A549 (cell line): ENCODE data around the gene SLC9A9. TPM values are rescaled to one million over a fixed set of nuclear protein-coding genes. Genes with fewer than 3 reads are reported as not detected.

ENCODE experiments used
- ATAC-seq, 2 experiments: fragments of 200-7000 bp in 1 of 2; fragments of >200 bp in 1 of 2; cut with Nextera tagmentation in 1 of 2; cut with Tn5 transposase in 1 of 2; 3 replicates each; pipeline versions ENCODE4 v1.8.0 to v1.9.1; 2018 to 2020; ENCODE audit warnings: mild to moderate bottlenecking in 1 of 2, moderate library complexity in 1 of 2
- CTCF ChIA-PET: fragments of 300-600 bp; sonication (Branson Sonifier 250); formaldehyde crosslinking; extraction: SDS; loops from one replicate; lab custom pipeline; 2021; ENCODE audit warnings: antibody characterized with exemption, inconsistent platforms; lab: Yijun Ruan, JAX
- POLR2A ChIA-PET: fragments of 350-600 bp; formaldehyde crosslinking; extraction: SDS; loops from one replicate; lab custom pipeline; 2021; ENCODE audit warnings: antibody characterized with exemption, inconsistent platforms; lab: Yijun Ruan, JAX
- DNase-seq, 2 experiments: peaks; one replicate each; pipeline versions ENCODE4 v3.0.0 to v3.0.0-alpha.2; 2011 to 2016; ENCODE audit warnings: low read depth in 1 of 2, low spot score in 1 of 2
- FAIRE-seq: peaks from 2 replicates; lab custom pipeline; 2011; peaks lifted over from hg19 to GRCh38; lab: Jason Lieb, UNC
- H3K27ac ChIP-seq, 2 experiments: fragments of >200 bp; sonication (Bioruptor Twin); formaldehyde crosslinking; 3 replicates each; pipeline ENCODE4 v1.5.1; 2016 to 2017
- H3K4me1 ChIP-seq: fragments of >200 bp; sonication (Bioruptor Twin); formaldehyde crosslinking; 3 replicates; pipeline ENCODE4 v1.6.1; 2016
- H3K4me2 ChIP-seq: fragments of >200 bp; sonication (Bioruptor Twin); formaldehyde crosslinking; 3 replicates; pipeline ENCODE4 v1.6.1; 2016
- H3K4me3 ChIP-seq: fragments of >200 bp; sonication (Bioruptor Twin); formaldehyde crosslinking; 3 replicates; pipeline ENCODE4 v1.5.1; 2016
- H3K9me3 ChIP-seq: fragments of >200 bp; sonication (Bioruptor Twin); formaldehyde crosslinking; 3 replicates; pipeline ENCODE4 v1.6.1; 2016
- BHLHE40 ChIP-seq: IDR thresholded peaks from 2 replicates; pipeline ENCODE4 v1.6.1; 2012; ENCODE audit warnings: low read depth, low read length, inconsistent platforms
- CBX8 ChIP-seq: fragments of 200-600 bp; sonication (generic); IDR thresholded peaks from 2 replicates; pipeline ENCODE4 v1.6.1; 2016
- CEBPB ChIP-seq, 2 experiments: fragments of >200 bp in 1 of 2; sonication (Bioruptor Twin) in 1 of 2; formaldehyde crosslinking in 1 of 2; IDR thresholded peaks; 2 replicates each; pipeline ENCODE4 v1.6.1; 2012 to 2016
- CHD4 ChIP-seq: fragments of 200-600 bp; sonication (generic); IDR thresholded peaks from 2 replicates; pipeline ENCODE4 v1.6.1; 2016; ENCODE audit warnings: antibody characterized with exemption, mild to moderate bottlenecking, borderline replicate concordance
- EHF ChIP-seq: fragments of 250-450 bp; sonication (Bioruptor Pico); IDR thresholded peaks from 2 replicates; pipeline ENCODE4 v1.5.0; 2020; ENCODE audit warnings: mild to moderate bottlenecking
- ESRRA ChIP-seq: fragments of 150-350 bp; IDR thresholded peaks from 2 replicates; pipeline ENCODE4 v1.6.1; 2014; ENCODE audit warnings: mild to moderate bottlenecking, low read length, borderline replicate concordance
- FOXS1 ChIP-seq: fragments of 250-450 bp; sonication (Bioruptor Pico); IDR thresholded peaks from 2 replicates; pipeline ENCODE4 v1.5.0; 2020; ENCODE audit warnings: mild to moderate bottlenecking, moderate library complexity
- GATA3 ChIP-seq: IDR thresholded peaks from 2 replicates; pipeline ENCODE4 v1.6.1; 2012; ENCODE audit warnings: borderline replicate concordance
- HOXB13 ChIP-seq: fragments of 250-450 bp; sonication (Bioruptor Pico); IDR thresholded peaks from 2 replicates; pipeline ENCODE4 v1.5.0; 2020; ENCODE audit warnings: low read depth, mild to moderate bottlenecking, moderate library complexity
- HOXB5 ChIP-seq: fragments of 250-450 bp; sonication (Bioruptor Pico); IDR thresholded peaks from 2 replicates; pipeline ENCODE4 v1.5.0; 2020; ENCODE audit warnings: mild to moderate bottlenecking, moderate library complexity
- MAZ ChIP-seq: fragments of 150-350 bp; IDR thresholded peaks from 2 replicates; pipeline ENCODE4 v1.6.1; 2014; ENCODE audit warnings: antibody characterized with exemption, low read depth, low read length, borderline replicate concordance
- MYC ChIP-seq: IDR thresholded peaks from 2 replicates; pipeline ENCODE4 v1.6.1; 2012; ENCODE audit warnings: mild to moderate bottlenecking, inconsistent platforms, low read length, improper control_type of control experiment, borderline replicate concordance
- NPAS2 ChIP-seq: fragments of 250-450 bp; sonication (Bioruptor Pico); IDR thresholded peaks from 2 replicates; pipeline ENCODE4 v1.8.0; 2022; ENCODE audit warnings: mild to moderate bottlenecking, moderate library complexity, borderline replicate concordance
- NR3C1 ChIP-seq: fragments of >200 bp; sonication (Bioruptor Twin); formaldehyde crosslinking; IDR thresholded peaks from 3 replicates; pipeline ENCODE4 v1.6.1; 2017
- PHF8 ChIP-seq: fragments of 200-600 bp; sonication (generic); IDR thresholded peaks from 2 replicates; pipeline ENCODE4 v1.6.1; 2016; ENCODE audit warnings: low read depth, mild to moderate bottlenecking, antibody characterized with exemption, moderate library complexity, borderline replicate concordance
- POLR2A ChIP-seq: IDR thresholded peaks from 2 replicates; pipeline ENCODE4 v1.6.1; 2012; ENCODE audit warnings: mild to moderate bottlenecking, low read length
- RCOR1 ChIP-seq: fragments of 150-350 bp; IDR thresholded peaks from 2 replicates; pipeline ENCODE4 v1.6.1; 2014; ENCODE audit warnings: antibody characterized with exemption, low read length, low read depth
- RNF2 ChIP-seq: fragments of 200-600 bp; sonication (generic); IDR thresholded peaks from 2 replicates; pipeline ENCODE4 v1.6.1; 2016; ENCODE audit warnings: low read depth, mild to moderate bottlenecking, antibody characterized with exemption, moderate library complexity, borderline replicate concordance
- TFCP2L1 ChIP-seq: fragments of 250-450 bp; sonication (Bioruptor Pico); IDR thresholded peaks from 2 replicates; pipeline ENCODE4 v1.5.0; 2021; ENCODE audit warnings: mild to moderate bottlenecking
- ZC3H11A ChIP-seq: fragments of 450-650 bp; IDR thresholded peaks from 2 replicates; pipeline ENCODE4 v1.6.1; 2014; ENCODE audit warnings: antibody characterized with exemption, mild to moderate bottlenecking
- ZNF302 ChIP-seq: fragments of 250-450 bp; sonication (Bioruptor Pico); IDR thresholded peaks from 2 replicates; pipeline ENCODE4 v1.9.0; 2021; ENCODE audit warnings: inconsistent platforms, mild to moderate bottlenecking, moderate library complexity
- ZSCAN20 ChIP-seq: fragments of 250-450 bp; sonication (Bioruptor Pico); IDR thresholded peaks from 2 replicates; pipeline ENCODE4 v1.8.0; 2022; ENCODE audit warnings: mild to moderate bottlenecking, moderate library complexity
- WGBS: methylation state at CpG from one replicate; pipeline ENCODE4 v1.1.6; 2017; ENCODE audit errors: missing lambda C conversion rate; 5-methylcytosine and 5-hydroxymethylcytosine counted together
- polyA plus RNA-seq, 4 experiments: library from polyadenylated mRNA; depleted of rRNA in 3 of 4; stranded (reverse); fragments of >200 nt; fragmentation: RNase III in 1 of 4; extraction: RNeasy Plus Mini Kit Qiagen cat#74134 plus additional on column Dnase treatment in 1 of 4; gene quantifications; 2 replicates in 3 of 4; 3 replicates in 1 of 4; pipeline ENCODE4 v1.2.3, GENCODE V29; 2011 to 2017
- TF ChIP-seq, protein P1 (sequence below): fragments of >200 bp; sonication (Bioruptor Twin); formaldehyde crosslinking; IDR thresholded peaks from 2 replicates; pipeline ENCODE4 v1.6.1; 2016
- TF ChIP-seq, protein P2 (sequence below): fragments of 250-450 bp; sonication (Bioruptor Pico); IDR thresholded peaks from 2 replicates; pipeline ENCODE4 v1.5.0; 2021; ENCODE audit warnings: mild to moderate bottlenecking, moderate library complexity, borderline replicate concordance
- TF ChIP-seq, protein P3 (sequence below): IDR thresholded peaks from 2 replicates; pipeline ENCODE4 v1.6.1; 2012; ENCODE audit warnings: low read depth, borderline replicate concordance
- TF ChIP-seq, protein P4 (sequence below): fragments of 200-600 bp; sonication (generic); IDR thresholded peaks from 2 replicates; pipeline ENCODE4 v1.6.1; 2016; ENCODE audit warnings: antibody characterized with exemption, mild to moderate bottlenecking, moderate library complexity

The SLC9A9 gene
- polyA plus RNA-seq, 2 of the 4 experiments (the other 2 are of a cell fraction): 0.10 to 0.32 TPM

DNA sequence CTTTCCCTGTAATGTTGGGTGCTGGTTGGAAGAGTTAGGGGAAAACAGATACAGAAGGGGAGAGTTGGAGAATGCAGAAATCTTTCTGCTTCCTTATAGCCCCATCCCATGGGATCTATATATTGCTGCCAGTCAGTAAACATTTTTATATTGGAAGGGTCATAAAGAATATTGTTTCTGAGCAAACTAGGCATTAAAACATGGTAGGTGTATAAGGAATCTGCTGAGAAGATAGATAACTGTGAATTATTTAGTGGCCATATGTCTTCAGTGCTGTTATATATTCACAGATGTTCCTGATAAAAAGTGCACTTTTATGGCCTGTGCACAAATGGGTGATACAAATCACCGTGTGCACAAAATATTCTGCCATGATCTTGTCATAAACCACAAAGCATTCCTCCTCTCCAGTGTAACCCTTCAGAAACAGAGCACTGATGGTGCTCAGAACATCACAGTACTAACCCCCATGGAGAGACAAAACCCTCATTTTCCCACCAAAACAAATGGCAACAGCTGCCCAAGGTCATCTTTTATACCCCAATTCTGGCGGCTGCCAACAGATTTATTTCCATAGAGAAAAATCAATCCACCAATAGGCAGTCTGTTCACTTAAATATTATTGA is 269.3 kb downstream of the SLC9A9 start:
- H3K4me2 ChIP-seq: no peak overlapping the region
- WGBS: 41% methylated on average over 2 of the region's 2 CpGs
- POLR2A ChIA-PET: no interaction called here
- CTCF ChIA-PET: interaction anchor here (1.1 kb wide), 1 partner anchor 28 kb away, joined by 3 read pairs; no protein-coding TSS in a partner anchor
- no peak overlapping the region for H3K4me3 ChIP-seq
- ATAC-seq (no peak), FAIRE-seq (no peak), DNase-seq (no peak)
- no peaks in the 10 kb centered on the region for H3K4me1 ChIP-seq
- H3K27ac ChIP-seq: no peak overlapping the region
- TF ChIP-seq CBX8: no peak
- TF ChIP-seq NR3C1: no peak
- no peak for TF ChIP-seq TFCP2L1 (CRISPR knock-in tag)
- no peak for TF ChIP-seq ZC3H11A
- no peak for TF ChIP-seq CEBPB (IDR thresholded peaks at IDR 0.05)
- no peak for TF ChIP-seq ZNF302 (CRISPR knock-in tag)
- TF ChIP-seq POLR2A: no peak
- TF ChIP-seq MAZ: no peak
- TF ChIP-seq GATA3: no peak
- TF ChIP-seq MYC: no peak
- TF ChIP-seq, protein P1, sequence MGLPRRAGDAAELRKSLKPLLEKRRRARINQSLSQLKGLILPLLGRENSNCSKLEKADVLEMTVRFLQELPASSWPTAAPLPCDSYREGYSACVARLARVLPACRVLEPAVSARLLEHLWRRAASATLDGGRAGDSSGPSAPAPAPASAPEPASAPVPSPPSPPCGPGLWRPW: no peak
- TF ChIP-seq CHD4: no peak
- no peak for TF ChIP-seq EHF (CRISPR knock-in tag)
- no peak for TF ChIP-seq HOXB5 (CRISPR knock-in tag)
- TF ChIP-seq RCOR1: no peak
- H3K9me3 ChIP-seq: no peaks in the 10 kb centered on the region

DNA sequence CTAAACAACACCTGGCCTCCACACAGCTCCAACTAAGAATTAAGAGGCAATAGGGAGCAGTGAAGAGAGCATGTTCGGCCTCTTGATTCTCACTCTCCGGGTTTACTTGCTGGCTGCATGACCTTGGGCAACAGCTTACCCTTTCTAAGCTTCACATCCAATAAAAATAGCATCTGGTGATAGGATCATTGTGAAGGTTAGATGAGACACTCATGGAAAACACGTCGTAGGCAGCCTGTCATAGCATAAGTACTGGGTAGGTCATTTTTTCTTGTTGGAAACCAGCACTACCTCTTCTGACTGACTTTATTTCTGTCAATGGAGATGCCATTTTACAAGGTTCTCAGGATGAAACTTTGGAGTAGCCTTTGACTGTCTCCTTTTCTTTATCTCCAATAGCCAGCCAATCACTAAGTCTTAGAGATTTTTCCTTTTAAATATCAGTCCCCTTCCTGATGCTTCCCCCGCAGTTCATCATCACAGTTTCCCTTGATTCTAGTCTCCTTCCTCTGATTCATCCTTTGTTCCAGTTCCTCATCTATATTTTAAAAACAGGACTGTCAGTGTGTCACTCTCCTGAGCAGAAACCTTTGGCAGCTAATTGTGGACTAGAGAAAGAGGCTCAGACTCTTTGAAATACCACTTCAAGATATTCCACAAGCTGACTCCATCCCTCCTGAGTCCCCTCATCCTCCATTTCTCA is 271.5 kb downstream of the SLC9A9 start:
- Histone ChIP-seq H3K4me1 (no peaks in the 10 kb centered on the region), H3K27ac (no peak overlapping the region), H3K4me2 (no peak overlapping the region), H3K4me3 (no peak overlapping the region), H3K9me3 (no peaks in the 10 kb centered on the region)
- ATAC-seq (no peak), FAIRE-seq (no peak), DNase-seq (no peak)
- 35% methylated on average over 5 of the region's 5 CpGs for WGBS
- CTCF ChIA-PET: no interaction called here
- TF ChIP-seq NPAS2 (CRISPR knock-in tag) (no peak), ZNF302 (CRISPR knock-in tag) (no peak), BHLHE40 (no peak), MYC (no peak), CEBPB (IDR thresholded peaks at IDR 0.05) (no peak), ZSCAN20 (CRISPR knock-in tag) (no peak), CBX8 (no peak), PHF8 (no peak), FOXS1 (no peak), ESRRA (no peak), HOXB13 (CRISPR knock-in tag) (no peak), RNF2 (no peak), POLR2A (no peak), NR3C1 (no peak), CHD4 (no peak)
- TF ChIP-seq, protein P2, sequence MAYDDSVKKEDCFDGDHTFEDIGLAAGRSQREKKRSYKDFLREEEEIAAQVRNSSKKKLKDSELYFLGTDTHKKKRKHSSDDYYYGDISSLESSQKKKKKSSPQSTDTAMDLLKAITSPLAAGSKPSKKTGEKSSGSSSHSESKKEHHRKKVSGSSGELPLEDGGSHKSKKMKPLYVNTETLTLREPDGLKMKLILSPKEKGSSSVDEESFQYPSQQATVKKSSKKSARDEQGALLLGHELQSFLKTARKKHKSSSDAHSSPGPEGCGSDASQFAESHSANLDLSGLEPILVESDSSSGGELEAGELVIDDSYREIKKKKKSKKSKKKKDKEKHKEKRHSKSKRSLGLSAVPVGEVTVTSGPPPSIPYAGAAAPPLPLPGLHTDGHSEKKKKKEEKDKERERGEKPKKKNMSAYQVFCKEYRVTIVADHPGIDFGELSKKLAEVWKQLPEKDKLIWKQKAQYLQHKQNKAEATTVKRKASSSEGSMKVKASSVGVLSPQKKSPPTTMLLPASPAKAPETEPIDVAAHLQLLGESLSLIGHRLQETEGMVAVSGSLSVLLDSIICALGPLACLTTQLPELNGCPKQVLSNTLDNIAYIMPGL (CRISPR knock-in tag): no peak
- TF ChIP-seq, protein P3, sequence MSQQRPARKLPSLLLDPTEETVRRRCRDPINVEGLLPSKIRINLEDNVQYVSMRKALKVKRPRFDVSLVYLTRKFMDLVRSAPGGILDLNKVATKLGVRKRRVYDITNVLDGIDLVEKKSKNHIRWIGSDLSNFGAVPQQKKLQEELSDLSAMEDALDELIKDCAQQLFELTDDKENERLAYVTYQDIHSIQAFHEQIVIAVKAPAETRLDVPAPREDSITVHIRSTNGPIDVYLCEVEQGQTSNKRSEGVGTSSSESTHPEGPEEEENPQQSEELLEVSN: no peak
- TF ChIP-seq, protein P4, sequence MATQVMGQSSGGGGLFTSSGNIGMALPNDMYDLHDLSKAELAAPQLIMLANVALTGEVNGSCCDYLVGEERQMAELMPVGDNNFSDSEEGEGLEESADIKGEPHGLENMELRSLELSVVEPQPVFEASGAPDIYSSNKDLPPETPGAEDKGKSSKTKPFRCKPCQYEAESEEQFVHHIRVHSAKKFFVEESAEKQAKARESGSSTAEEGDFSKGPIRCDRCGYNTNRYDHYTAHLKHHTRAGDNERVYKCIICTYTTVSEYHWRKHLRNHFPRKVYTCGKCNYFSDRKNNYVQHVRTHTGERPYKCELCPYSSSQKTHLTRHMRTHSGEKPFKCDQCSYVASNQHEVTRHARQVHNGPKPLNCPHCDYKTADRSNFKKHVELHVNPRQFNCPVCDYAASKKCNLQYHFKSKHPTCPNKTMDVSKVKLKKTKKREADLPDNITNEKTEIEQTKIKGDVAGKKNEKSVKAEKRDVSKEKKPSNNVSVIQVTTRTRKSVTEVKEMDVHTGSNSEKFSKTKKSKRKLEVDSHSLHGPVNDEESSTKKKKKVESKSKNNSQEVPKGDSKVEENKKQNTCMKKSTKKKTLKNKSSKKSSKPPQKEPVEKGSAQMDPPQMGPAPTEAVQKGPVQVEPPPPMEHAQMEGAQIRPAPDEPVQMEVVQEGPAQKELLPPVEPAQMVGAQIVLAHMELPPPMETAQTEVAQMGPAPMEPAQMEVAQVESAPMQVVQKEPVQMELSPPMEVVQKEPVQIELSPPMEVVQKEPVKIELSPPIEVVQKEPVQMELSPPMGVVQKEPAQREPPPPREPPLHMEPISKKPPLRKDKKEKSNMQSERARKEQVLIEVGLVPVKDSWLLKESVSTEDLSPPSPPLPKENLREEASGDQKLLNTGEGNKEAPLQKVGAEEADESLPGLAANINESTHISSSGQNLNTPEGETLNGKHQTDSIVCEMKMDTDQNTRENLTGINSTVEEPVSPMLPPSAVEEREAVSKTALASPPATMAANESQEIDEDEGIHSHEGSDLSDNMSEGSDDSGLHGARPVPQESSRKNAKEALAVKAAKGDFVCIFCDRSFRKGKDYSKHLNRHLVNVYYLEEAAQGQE: no peak
- POLR2A ChIA-PET: no interaction called here
